SJSA1 (cell line): ENCODE measurements around the gene ATN1. TPM values are rescaled to one million over a fixed set of nuclear protein-coding genes. Genes with fewer than 3 reads are reported as not detected.

Source experiments
- DNase-seq, 2 experiments: peaks; one replicate each; pipeline ENCODE4 v3.0.0-alpha.2; 2015 to 2020; ENCODE audit warnings: low spot score in 2 of 2, low read depth in 1 of 2
- H3K27ac ChIP-seq: fragments of 250-450 bp; sonication (Bioruptor Pico); 2 replicates; pipeline ENCODE4 v1.5.1; 2020; ENCODE audit warnings: mild to moderate bottlenecking, moderate library complexity
- H3K27me3 ChIP-seq: fragments of 250-450 bp; sonication (Bioruptor Pico); replicated peaks from 2 replicates; pipeline ENCODE4 v1.5.1; 2020; ENCODE audit warnings: mild to moderate bottlenecking, moderate library complexity
- H3K36me3 ChIP-seq: fragments of 250-450 bp; sonication (Bioruptor Pico); 2 replicates; pipeline ENCODE4 v1.5.1; 2020; ENCODE audit warnings: mild to moderate bottlenecking
- H3K4me1 ChIP-seq: fragments of 250-450 bp; sonication (Bioruptor Pico); replicated peaks from 2 replicates; pipeline ENCODE4 v1.6.1; 2021; ENCODE audit warnings: mild to moderate bottlenecking
- H3K4me3 ChIP-seq: fragments of 250-450 bp; sonication (Bioruptor Pico); 2 replicates; pipeline ENCODE4 v1.5.1; 2020; ENCODE audit warnings: mild to moderate bottlenecking
- H3K9me3 ChIP-seq: fragments of 250-450 bp; sonication (Bioruptor Pico); replicated peaks from 2 replicates; pipeline ENCODE4 v1.5.1; 2020; ENCODE audit warnings: mild to moderate bottlenecking
- total RNA-seq: library from RNA; depleted of rRNA; stranded (reverse); fragments of >200 nt; shearing (Covaris generic); gene quantifications from 2 replicates; pipeline ENCODE4 v1.2.3, GENCODE V29; 2014

The ATN1 gene
- total RNA-seq, 1 experiment from 2014 or later: 7.2 TPM

DNA sequence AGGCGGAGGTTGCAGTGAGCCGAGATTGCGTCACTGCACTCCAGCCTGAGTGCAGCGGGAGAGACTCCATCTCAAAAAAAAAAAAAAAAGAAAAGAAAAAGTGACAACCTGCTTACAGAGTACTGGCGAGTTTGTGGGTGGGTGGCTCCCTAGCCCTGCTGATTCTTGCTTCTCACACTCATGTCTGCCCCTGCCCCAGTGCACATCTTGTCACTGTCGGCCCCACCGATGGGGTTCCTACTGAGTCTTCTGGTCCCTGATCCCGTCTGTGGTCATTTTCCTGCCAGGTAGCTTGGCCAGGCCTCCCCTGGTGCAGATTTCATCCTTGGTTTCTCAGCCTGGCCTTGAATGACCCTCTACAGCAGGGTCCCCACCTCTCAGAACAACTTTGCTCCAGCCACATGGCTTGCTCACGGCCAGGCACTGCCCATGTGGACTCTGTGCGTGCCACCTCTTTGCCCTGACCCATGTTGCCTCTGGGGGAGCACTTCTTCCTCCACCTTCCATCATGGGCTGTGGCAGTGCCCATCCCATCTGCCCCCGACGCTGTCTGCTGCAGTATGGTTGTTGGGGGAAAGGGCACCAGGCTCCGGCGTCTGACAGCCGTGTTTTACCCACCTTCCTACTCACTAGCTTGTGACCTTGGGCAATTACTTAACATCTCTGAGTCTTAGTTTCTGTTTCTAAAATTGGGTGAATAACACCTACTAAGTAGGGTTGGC is 21.3 kb downstream of the ATN1 start:
- Histone ChIP-seq H3K27ac (no peak overlapping the region), H3K36me3 (peaks cover 23% of the 10 kb centered on the region), H3K27me3 (no peaks in the 10 kb centered on the region), H3K4me1 (peaks cover 17% of the 10 kb centered on the region), H3K4me3 (no peak overlapping the region), H3K9me3 (no peaks in the 10 kb centered on the region)
- DNase-seq: no peak

DNA sequence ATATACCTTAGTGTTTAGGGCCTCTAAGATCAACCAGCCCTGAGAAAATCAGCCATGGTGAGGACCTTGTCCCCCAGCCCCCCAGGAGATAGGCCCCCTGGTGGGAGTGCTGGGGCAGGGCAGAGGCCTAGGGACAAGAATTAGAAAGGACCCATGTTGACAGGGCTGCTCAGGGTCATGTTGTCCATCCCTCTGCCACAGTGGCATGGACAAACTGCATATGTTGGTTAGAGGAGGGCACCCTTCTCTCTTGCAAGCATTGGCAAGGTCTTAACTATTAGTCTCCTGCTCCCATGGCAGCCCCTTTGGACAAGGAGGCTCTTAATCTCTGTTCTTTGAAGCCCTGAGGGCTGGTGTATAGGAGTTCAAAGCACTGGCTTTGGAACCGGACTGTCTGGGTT is 22.6 kb downstream of the ATN1 start:
- Histone ChIP-seq H3K9me3 (no peaks in the 10 kb centered on the region), H3K4me1 (peaks cover 7% of the 10 kb centered on the region), H3K36me3 (peaks cover 15% of the 10 kb centered on the region), H3K27me3 (no peaks in the 10 kb centered on the region), H3K27ac (no peak overlapping the region), H3K4me3 (no peak overlapping the region)
- no peak for DNase-seq

DNA sequence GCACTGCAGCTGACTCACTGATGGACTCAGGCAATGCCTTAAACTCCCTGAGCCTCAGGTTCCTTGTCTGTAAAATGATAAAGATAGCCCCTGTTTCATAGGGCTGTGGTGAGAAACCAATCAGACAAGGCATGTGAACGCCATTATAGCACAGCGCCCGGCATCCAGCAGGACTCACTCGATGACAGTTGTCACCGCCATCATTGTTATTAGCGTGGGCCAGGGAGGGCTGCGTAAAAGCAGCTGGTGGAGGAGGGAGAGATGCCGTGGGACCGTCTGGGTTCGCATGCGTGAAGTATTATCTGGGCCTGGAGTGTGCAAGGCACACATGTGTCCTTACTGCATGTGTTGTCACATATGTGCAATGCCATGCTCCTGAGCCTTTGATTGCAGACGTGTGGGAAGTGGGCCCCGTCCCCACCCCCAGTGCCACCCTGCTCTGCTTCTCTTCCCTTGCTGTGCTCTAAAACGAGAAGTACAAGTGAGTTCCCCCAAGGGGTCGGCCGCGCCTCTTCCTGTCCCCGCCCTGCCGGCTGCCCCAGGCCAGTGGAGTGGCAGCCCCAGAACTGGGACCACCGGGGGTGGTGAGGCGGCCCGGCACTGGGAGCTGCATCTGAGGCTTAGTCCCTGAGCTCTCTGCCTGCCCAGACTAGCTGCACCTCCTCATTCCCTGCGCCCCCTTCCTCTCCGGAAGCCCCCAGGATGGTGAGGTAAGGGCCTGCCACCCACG is 23.2 kb downstream of the ATN1 start, which contains the start of gene PTPN6:
Gene PTPN6 (plus strand): TSS at position 546 of the 730 bp plus-strand sequence. CDS start 157 bp downstream, at position 703.
- Histone ChIP-seq H3K27ac (no peak within 1 kb of the TSS), H3K27me3 (no peaks in the 10 kb centered on the region), H3K36me3 (peaks cover 10% of the 10 kb centered on the region), H3K4me1 (0 out of 2 replicates have a peak, but pooled peaks cover 4% of the 10 kb centered on the region), H3K9me3 (no peaks in the 10 kb centered on the region), H3K4me3 (no peak within 1 kb of the TSS)
- DNase-seq: no peak

DNA sequence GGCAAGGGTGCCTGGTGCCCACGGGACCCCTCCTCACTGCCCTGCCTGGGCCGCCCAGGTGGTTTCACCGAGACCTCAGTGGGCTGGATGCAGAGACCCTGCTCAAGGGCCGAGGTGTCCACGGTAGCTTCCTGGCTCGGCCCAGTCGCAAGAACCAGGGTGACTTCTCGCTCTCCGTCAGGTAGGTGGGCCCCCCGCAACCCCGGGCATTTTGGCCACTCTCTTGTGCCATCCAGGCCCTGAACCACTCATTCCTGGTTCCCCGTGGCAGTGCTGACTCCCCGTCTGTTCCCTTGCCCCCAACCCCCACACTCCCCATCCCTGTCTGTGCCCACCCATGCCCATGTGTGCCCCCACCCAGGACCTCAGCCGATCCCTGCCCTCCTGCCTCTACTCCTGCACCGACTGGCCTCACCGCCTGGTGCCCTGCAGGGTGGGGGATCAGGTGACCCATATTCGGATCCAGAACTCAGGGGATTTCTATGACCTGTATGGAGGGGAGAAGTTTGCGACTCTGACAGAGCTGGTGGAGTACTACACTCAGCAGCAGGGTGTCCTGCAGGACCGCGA is 23.9 kb downstream of the ATN1 start:
- no peak overlapping the region for H3K4me3 ChIP-seq
- no peak overlapping the region for H3K27ac ChIP-seq
- H3K36me3 ChIP-seq: peaks cover 3% of the 10 kb centered on the region
- no peaks in the 10 kb centered on the region for H3K9me3 ChIP-seq
- no peaks in the 10 kb centered on the region for H3K27me3 ChIP-seq
- DNase-seq: no peak
- 0 out of 2 replicates have a peak, but pooled peaks cover 4% of the 10 kb centered on the region for H3K4me1 ChIP-seq

GRCh38 chr12:6952121-6952862 is 24.5 kb downstream of the ATN1 start:
- Histone ChIP-seq H3K9me3 (no peaks in the 10 kb centered on the region), H3K27ac (no peak overlapping the region), H3K27me3 (no peaks in the 10 kb centered on the region), H3K36me3 (no peaks in the 10 kb centered on the region), H3K4me1 (0 out of 2 replicates have a peak, but pooled peaks cover 4% of the 10 kb centered on the region), H3K4me3 (no peak overlapping the region)
- DNase-seq: no peak

DNA sequence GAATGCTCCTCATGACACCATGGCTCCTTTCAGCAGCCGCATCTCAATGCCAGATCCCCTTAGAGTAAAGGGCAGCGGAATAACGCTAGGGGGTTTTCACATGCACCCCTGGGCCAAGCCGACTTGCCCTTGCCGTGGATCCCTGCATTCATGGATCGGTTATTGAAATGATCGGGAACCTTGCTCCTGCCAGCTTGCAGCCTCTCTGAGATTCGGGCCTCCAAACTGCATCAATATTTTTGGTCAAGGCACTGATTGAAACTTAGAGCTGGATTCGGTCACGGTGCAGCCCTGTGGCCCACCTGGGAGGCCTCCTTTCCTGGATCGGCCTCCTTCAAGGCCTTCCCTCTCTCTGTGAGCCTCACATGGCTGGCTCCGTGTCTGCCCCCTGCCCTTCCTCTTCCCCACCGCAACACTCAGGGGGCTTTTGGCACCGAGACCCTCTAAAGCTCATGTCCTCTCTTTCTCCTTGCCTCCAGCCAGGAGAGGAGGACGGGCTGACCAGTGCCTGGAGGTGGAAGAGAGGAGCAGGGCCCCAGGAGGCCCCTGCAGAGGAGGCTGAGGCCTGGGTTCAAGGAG is 25.2 kb downstream of the ATN1 start:
- no peak overlapping the region for H3K27ac ChIP-seq
- H3K9me3 ChIP-seq: no peaks in the 10 kb centered on the region
- H3K4me1 ChIP-seq: 0 out of 2 replicates have a peak, but pooled peaks cover 4% of the 10 kb centered on the region
- H3K27me3 ChIP-seq: no peaks in the 10 kb centered on the region
- no peak overlapping the region for H3K4me3 ChIP-seq
- no peaks in the 10 kb centered on the region for H3K36me3 ChIP-seq
- DNase-seq: no peak

- no peaks in the 10 kb centered on the region for H3K9me3 ChIP-seq
- no peaks in the 10 kb centered on the region for H3K27me3 ChIP-seq
- no peak overlapping the region for H3K4me3 ChIP-seq
- H3K27ac ChIP-seq: no peak overlapping the region
- no peak for DNase-seq
- H3K36me3 ChIP-seq: no peaks in the 10 kb centered on the region
- 0 out of 2 replicates have a peak, but pooled peaks cover 4% of the 10 kb centered on the region for H3K4me1 ChIP-seq
Observed at GRCh38 chr12:6953442-6954315, 25.9 kb downstream of the ATN1 start.

GRCh38 chr12:6954316-6955107 is 26.8 kb downstream of the ATN1 start:
- no peak for DNase-seq

GRCh38 chr12:6955108-6956020 is 27.6 kb downstream of the ATN1 start:
- Histone ChIP-seq H3K36me3 (no peaks in the 10 kb centered on the region), H3K27ac (no peak overlapping the region), H3K27me3 (no peaks in the 10 kb centered on the region), H3K9me3 (no peaks in the 10 kb centered on the region), H3K4me3 (no peak overlapping the region), H3K4me1 (peaks cover 5% of the 10 kb centered on the region; the same call in 1 of the 2 replicates)
- no peak for DNase-seq

More at GRCh38 chr12:6954316-6955107, 26.8 kb downstream of the ATN1 start:
- Histone ChIP-seq H3K27me3 (no peaks in the 10 kb centered on the region), H3K4me3 (no peak overlapping the region), H3K27ac (no peak overlapping the region), H3K9me3 (no peaks in the 10 kb centered on the region), H3K36me3 (no peaks in the 10 kb centered on the region), H3K4me1 (0 out of 2 replicates have a peak, but pooled peaks cover 4% of the 10 kb centered on the region)

DNA sequence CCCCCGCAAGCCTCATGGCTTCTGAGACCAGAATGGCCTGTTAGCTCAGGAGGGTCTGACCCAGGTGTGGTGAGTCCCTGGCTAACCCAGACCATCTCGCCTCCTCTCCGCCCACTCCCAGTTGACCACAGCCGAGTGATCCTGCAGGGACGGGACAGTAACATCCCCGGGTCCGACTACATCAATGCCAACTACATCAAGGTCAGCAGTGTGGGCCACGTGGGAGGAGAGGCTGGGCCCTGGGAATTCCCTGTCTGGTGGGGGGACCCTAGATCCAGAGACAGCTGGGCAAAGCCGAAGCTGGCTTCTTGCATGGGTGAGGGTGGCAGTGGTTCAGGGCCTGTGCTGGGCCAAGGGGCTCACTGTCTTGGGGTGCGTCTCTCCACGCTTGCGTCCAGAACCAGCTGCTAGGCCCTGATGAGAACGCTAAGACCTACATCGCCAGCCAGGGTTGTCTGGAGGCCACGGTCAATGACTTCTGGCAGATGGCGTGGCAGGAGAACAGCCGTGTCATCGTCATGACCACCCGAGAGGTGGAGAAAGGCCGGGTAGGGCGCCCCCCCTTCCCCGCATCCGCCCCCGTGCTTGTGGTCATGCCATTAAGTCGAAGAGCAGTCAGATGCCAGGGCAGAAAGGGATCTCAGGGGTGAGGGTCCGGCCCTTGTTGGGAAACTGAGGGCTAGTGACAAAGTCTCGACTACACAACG is 28.4 kb downstream of the ATN1 start:
- DNase-seq: no peak
- no peaks in the 10 kb centered on the region for H3K27me3 ChIP-seq
- no peak overlapping the region for H3K4me3 ChIP-seq
- no peaks in the 10 kb centered on the region for H3K9me3 ChIP-seq
- no peaks in the 10 kb centered on the region for H3K36me3 ChIP-seq
- peaks cover 13% of the 10 kb centered on the region for H3K4me1 ChIP-seq
- no peak overlapping the region for H3K27ac ChIP-seq
